Fibroblast of skin of left biceps (primary cell): ENCODE data around the gene DMD.
A peak's percentile ranks its signal among the peaks of the same experiment; 100 is the strongest.
"Not testable (repeated sequence)": the region's sequence is repeated elsewhere in the genome, so short reads cannot be mapped to it uniquely, and the experiment has no call there.

Experiments
- DNase-seq, 2 experiments: peaks; one replicate each; pipeline ENCODE4 v3.0.0-alpha.2; 2013; ENCODE audit warnings: low read depth in 2 of 2

Gene DMD

GRCh38 chrX:32024072-32024471, 1187.3 kb downstream of the DMD start:
- no peak for DNase-seq

GRCh38 chrX:32016195-32016594, 1195.2 kb downstream of the DMD start:
- DNase-seq: no peak

- DNase-seq: no peak
Observed at GRCh38 chrX:32010948-32011347, 1200.4 kb downstream of the DMD start.

- no peak for DNase-seq
Observed at GRCh38 chrX:32010212-32010611, 1201.1 kb downstream of the DMD start.

GRCh38 chrX:31993637-31994036, 1217.7 kb downstream of the DMD start:
- DNase-seq: no peak

- DNase-seq: no peak
Observed at GRCh38 chrX:31988975-31989374, 1222.4 kb downstream of the DMD start.

GRCh38 chrX:31981546-31982062, 1229.7 kb downstream of the DMD start:
- DNase-seq: no peak

GRCh38 chrX:31969714-31970113, 1241.6 kb downstream of the DMD start:
- DNase-seq: no peak

GRCh38 chrX:31962256-31962655, 1249.1 kb downstream of the DMD start:
- no peak for DNase-seq

- no peak for DNase-seq
Observed at GRCh38 chrX:31934842-31935370, 1276.4 kb downstream of the DMD start.

GRCh38 chrX:31934015-31934414, 1277.3 kb downstream of the DMD start:
- DNase-seq: no peak

- no peak for DNase-seq
Observed at GRCh38 chrX:31932769-31933168, 1278.6 kb downstream of the DMD start.

GRCh38 chrX:31932320-31932719, 1279.0 kb downstream of the DMD start:
- not testable (repeated sequence) for DNase-seq

GRCh38 chrX:31931225-31931624, 1280.1 kb downstream of the DMD start:
- peak; percentile 50 to 51 for DNase-seq

GRCh38 chrX:31929366-31929765, 1282.0 kb downstream of the DMD start:
- DNase-seq: no peak

GRCh38 chrX:31921236-31921635, 1290.1 kb downstream of the DMD start:
- DNase-seq: no peak

GRCh38 chrX:31909850-31910572, 1301.3 kb downstream of the DMD start:
- DNase-seq: no peak

GRCh38 chrX:31894152-31894551, 1317.2 kb downstream of the DMD start:
- no peak for DNase-seq

GRCh38 chrX:31893525-31893924, 1317.8 kb downstream of the DMD start:
- no peak for DNase-seq

- DNase-seq: no peak
Observed at GRCh38 chrX:31889088-31889487, 1322.3 kb downstream of the DMD start.

GRCh38 chrX:31884535-31884934, 1326.8 kb downstream of the DMD start:
- no peak for DNase-seq

GRCh38 chrX:31872007-31872406, 1339.3 kb downstream of the DMD start:
- no peak for DNase-seq

- DNase-seq: no peak
Observed at GRCh38 chrX:31870267-31870666, 1341.1 kb downstream of the DMD start.

GRCh38 chrX:31860686-31861085, 1350.7 kb downstream of the DMD start:
- no peak for DNase-seq
